Astrocyte of the hippocampus (primary cell): Measurements from ENCODE around the gene ZIK1.

Experiments used
- DNase-seq: peaks from one replicate; pipeline ENCODE4 v3.0.0; 2011; ENCODE audit warnings: low read depth, low spot score

Gene ZIK1

GRCh38 chr19:57611113-57611512 lies 27.2 kb downstream of the ZIK1 start:
- DNase-seq = no peak

- DNase-seq = peak; percentile 96
These were observed 30.2 kb downstream of the ZIK1 start, which contains the start of gene ZNF134 for GRCh38 chr19:57613941-57614743. TSS of gene ZNF134 (plus strand) at chr19:57614242. CDS start at chr19:57619469, 5,227 bp downstream.

GRCh38 chr19:57615346-57615745 lies 31.4 kb downstream of the ZIK1 start:
- DNase-seq = no peak

- peak; percentile 11 for DNase-seq
These were observed 36.9 kb downstream of the ZIK1 start for GRCh38 chr19:57620673-57621348.

GRCh38 chr19:57623091-57623490 lies 39.1 kb downstream of the ZIK1 start:
- no peak for DNase-seq

GRCh38 chr19:57632987-57633831 lies 49.3 kb downstream of the ZIK1 start, which contains the start of gene ZNF211:
TSS of gene ZNF211 (plus strand) at chr19:57633168. CDS start at chr19:57633347, 179 bp downstream.
- DNase-seq = peak; percentile 98

GRCh38 chr19:57633832-57634131 lies 49.8 kb downstream of the ZIK1 start:
- peak; percentile 18 for DNase-seq

GRCh38 chr19:57637379-57637778 lies 53.4 kb downstream of the ZIK1 start:
- no peak for DNase-seq

GRCh38 chr19:57641715-57642234 lies 57.8 kb downstream of the ZIK1 start:
- no peak for DNase-seq

GRCh38 chr19:57642396-57643046 lies 58.6 kb downstream of the ZIK1 start:
- DNase-seq = no peak
